T-cell (primary cell): Measurements from ENCODE around the gene ISM1. TPM values are rescaled to one million over a fixed set of nuclear protein-coding genes. Genes with fewer than 3 reads are reported as not detected.

Experiments used
- ATAC-seq, 4 experiments: fragments of 200-7000 bp in 3 of 4; fragments of 150-1000 bp in 1 of 4; cut with Tn5 transposase; replicated peaks in 1 of 4; 1 replicate in 3 of 4; 2 replicates in 1 of 4; pipeline ENCODE4 v1.10.0; 2021; ENCODE audit warnings: moderate library complexity in 3 of 4, mild to moderate bottlenecking in 2 of 4, moderate number of reproducible peaks in 1 of 4
- CTCF ChIA-PET, 2 donors: fragments of 300-600 bp; sonication (Branson Sonifier 250); formaldehyde crosslinking; loops; one replicate each; lab custom pipeline; 2022; ENCODE audit warnings: antibody characterized with exemption in 2 of 2; lab: Charles Lee
- POLR2A ChIA-PET, 2 donors: fragments of 300-600 bp; sonication (Branson Sonifier 250); formaldehyde crosslinking; loops; one replicate each; lab custom pipeline; 2022; ENCODE audit warnings: antibody characterized with exemption in 2 of 2; lab: Charles Lee
- DNase-seq, 35 experiments: peaks; one replicate each; pipeline versions ENCODE4 v3.0.0 to v3.0.0-alpha.2; 2013 to 2023
- H3K27ac ChIP-seq: one replicate; pipeline ENCODE4 v1.5.1; 2013; ENCODE audit warnings: low read length
- H3K27me3 ChIP-seq, 2 experiments: replicated peaks in 1 of 2; 1 replicate in 1 of 2; 2 replicates in 1 of 2; pipeline versions ENCODE4 v1.6.1 to v1.7.0; 2013; ENCODE audit warnings: low read length in 1 of 2, mixed read lengths in 1 of 2; ENCODE audit not compliant: control insufficient read depth in 2 of 2, insufficient read depth in 2 of 2; ENCODE audit errors: extremely low read depth in 1 of 2
- H3K36me3 ChIP-seq, 2 donors: 1 replicate in 1 of 2; 2 replicates in 1 of 2; pipeline versions ENCODE4 v1.6.1 to v1.7.0; 2013; ENCODE audit warnings: low read length in 1 of 2; ENCODE audit not compliant: control insufficient read depth in 2 of 2, insufficient read depth in 1 of 2; ENCODE audit errors: extremely low read depth in 1 of 2
- H3K4me1 ChIP-seq, 2 experiments: 1 replicate in 1 of 2; 2 replicates in 1 of 2; pipeline versions ENCODE4 v1.6.1 to v1.7.0; 2013; ENCODE audit warnings: low read length in 2 of 2, mixed read lengths in 1 of 2; ENCODE audit not compliant: insufficient read depth in 2 of 2, control insufficient read depth in 1 of 2; ENCODE audit errors: extremely low read depth in 1 of 2
- H3K4me3 ChIP-seq, 2 donors: 1 replicate in 1 of 2; 2 replicates in 1 of 2; pipeline versions ENCODE4 v1.5.1 to v1.7.0; 2013; ENCODE audit warnings: mild to moderate bottlenecking in 2 of 2, low read length in 1 of 2, moderate library complexity in 1 of 2; ENCODE audit not compliant: control insufficient read depth in 1 of 2; ENCODE audit errors: extremely low read depth in 1 of 2
- H3K9me3 ChIP-seq: 2 replicates; pipeline ENCODE4 v1.7.0; 2013
- H3K27ac Mint-ChIP-seq, 2 donors: one replicate each; pipeline ENCODE4 v1.8.0; 2020 to 2021; ENCODE audit warnings: mild to moderate bottlenecking in 2 of 2, mixed read lengths in 2 of 2
- H3K27me3 Mint-ChIP-seq, 2 donors: one replicate each; pipeline ENCODE4 v1.8.0; 2021 to 2022; ENCODE audit warnings: mixed read lengths in 2 of 2
- H3K36me3 Mint-ChIP-seq: one replicate; pipeline ENCODE4 v1.8.0; 2021; ENCODE audit warnings: mixed read lengths
- H3K4me1 Mint-ChIP-seq, 3 donors: one replicate each; pipeline ENCODE4 v1.8.0; 2020 to 2022; ENCODE audit warnings: mixed read lengths in 3 of 3, mild to moderate bottlenecking in 1 of 3
- H3K4me3 Mint-ChIP-seq, 3 donors: one replicate each; pipeline ENCODE4 v1.8.0; 2020 to 2022; ENCODE audit warnings: mild to moderate bottlenecking in 3 of 3, mixed read lengths in 3 of 3, moderate library complexity in 3 of 3
- H3K9me3 Mint-ChIP-seq, 3 donors: one replicate each; pipeline ENCODE4 v1.8.0; 2020 to 2022; ENCODE audit warnings: mixed read lengths in 3 of 3
- WGBS: methylation state at CpG from one replicate; pipeline ENCODE4 v1.1.5; 2013; ENCODE audit warnings: missing lambda C conversion rate; ENCODE audit not compliant: insufficient coverage; 5-methylcytosine and 5-hydroxymethylcytosine counted together
- total RNA-seq, 35 experiments: library from RNA in 6 of 35; stranded (reverse) in 6 of 35; fragments of 120-200 nt in 1 of 35; gene quantifications; one replicate each; pipeline versions ENCODE4 v1.2.1 to v1.2.4 and lab custom pipeline; 2013 to 2026

ISM1 gene
- total RNA-seq, 5 donors from 2014 or later (not counting 1 experiment from before 2014, with no cell fraction given) = 2.9 to 6.2 (median 4.5) TPM

GRCh38 chr20:13263451-13263850 lies 42.4 kb downstream of the ISM1 start:
- ATAC-seq = peak in 1 of 4 experiments; percentile 32
- ChIA-PET POLR2A (no interaction called here), CTCF (interaction anchor here in 1 of 2 donors (1.1 kb wide), 1 partner anchor 144 kb away, joined by 3 read pairs; no protein-coding TSS in a partner anchor)
- H3K9me3 ChIP-seq = no peaks in the 10 kb centered on the region
- no peaks in the 10 kb centered on the region for H3K27me3 ChIP-seq
- H3K27me3 Mint-ChIP-seq = no peaks in the 10 kb centered on the region
- no peaks in the 10 kb centered on the region for H3K36me3 Mint-ChIP-seq
- H3K4me1 ChIP-seq = peaks cover 0 to 22% of the 10 kb centered on the region in 2 experiments
- no peak overlapping the region for H3K27ac ChIP-seq
- peak overlapping the region in 1 of 3 donors; percentile 15 for H3K4me3 Mint-ChIP-seq
- no peak overlapping the region for H3K4me3 ChIP-seq
- DNase-seq = no peak
- H3K4me1 Mint-ChIP-seq = peaks cover 10 to 27% (median 18%) of the 10 kb centered on the region in 3 donors
- H3K9me3 Mint-ChIP-seq = no peaks in the 10 kb centered on the region
- WGBS = 18% methylated on average over 3 of the region's 5 CpGs
- H3K36me3 ChIP-seq = no peaks in the 10 kb centered on the region
- H3K27ac Mint-ChIP-seq = no peak overlapping the region

- Mint-ChIP-seq H3K36me3 (no peaks in the 10 kb centered on the region), H3K27me3 (no peaks in the 10 kb centered on the region), H3K9me3 (no peaks in the 10 kb centered on the region), H3K4me3 (no peak overlapping the region), H3K4me1 (peaks cover 10 to 27% (median 18%) of the 10 kb centered on the region in 3 donors), H3K27ac (no peak overlapping the region)
- ChIA-PET CTCF (interaction anchor here in 1 of 2 donors (1.2 kb wide), 1 partner anchor 143 kb away, joined by 3 read pairs; no protein-coding TSS in a partner anchor), POLR2A (no interaction called here)
- H3K4me1 ChIP-seq = peaks cover 0 to 22% of the 10 kb centered on the region in 2 experiments
- ATAC-seq (no peak), DNase-seq (no peak)
- no peak overlapping the region for H3K4me3 ChIP-seq
- no peaks in the 10 kb centered on the region for H3K9me3 ChIP-seq
- no peaks in the 10 kb centered on the region for H3K36me3 ChIP-seq
- H3K27ac ChIP-seq = no peak overlapping the region
- WGBS = 20% methylated on average over 1 of the region's 5 CpGs
- no peaks in the 10 kb centered on the region for H3K27me3 ChIP-seq
Measured at GRCh38 chr20:13264907-13265306, 43.8 kb downstream of the ISM1 start.

DNA sequence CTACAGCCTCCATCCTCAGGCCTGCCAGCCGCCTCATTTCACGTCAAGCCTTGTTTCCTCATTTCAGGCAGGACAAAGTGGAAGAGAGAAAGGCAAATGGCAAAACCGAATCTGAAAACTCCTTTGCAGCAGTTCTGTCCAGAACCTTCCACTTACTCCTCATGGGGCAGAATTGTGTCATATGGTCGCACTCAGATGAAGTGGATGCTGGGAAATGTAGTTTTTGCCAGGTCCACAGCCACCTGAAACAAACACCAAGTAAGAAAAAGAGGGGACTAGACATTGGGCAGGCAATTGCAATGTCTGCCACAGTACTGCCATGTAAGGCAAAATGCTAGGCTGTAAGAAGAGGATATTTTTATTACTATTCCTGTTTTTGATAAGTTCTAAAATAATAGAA lies 44.9 kb downstream of the ISM1 start:
- Histone ChIP-seq H3K36me3 (no peaks in the 10 kb centered on the region), H3K4me1 (peaks cover 0 to 22% of the 10 kb centered on the region in 2 experiments), H3K27me3 (no peaks in the 10 kb centered on the region), H3K27ac (no peak overlapping the region), H3K9me3 (no peaks in the 10 kb centered on the region), H3K4me3 (no peak overlapping the region)
- no peak overlapping the region for H3K4me3 Mint-ChIP-seq
- CTCF ChIA-PET = interaction anchor here in 1 of 2 donors (1.2 kb wide), 1 partner anchor 144 kb away, joined by 3 read pairs; no protein-coding TSS in a partner anchor
- ATAC-seq = no peak
- no peaks in the 10 kb centered on the region for H3K9me3 Mint-ChIP-seq
- H3K27me3 Mint-ChIP-seq = no peaks in the 10 kb centered on the region
- H3K4me1 Mint-ChIP-seq = peaks cover 10 to 27% (median 18%) of the 10 kb centered on the region in 3 donors
- H3K36me3 Mint-ChIP-seq = peaks cover 8% of the 10 kb centered on the region
- no CpG with 5 or more reads among the region's 4 CpGs for WGBS
- no peak for DNase-seq
- H3K27ac Mint-ChIP-seq = no peak overlapping the region
- POLR2A ChIA-PET = no interaction called here

DNA sequence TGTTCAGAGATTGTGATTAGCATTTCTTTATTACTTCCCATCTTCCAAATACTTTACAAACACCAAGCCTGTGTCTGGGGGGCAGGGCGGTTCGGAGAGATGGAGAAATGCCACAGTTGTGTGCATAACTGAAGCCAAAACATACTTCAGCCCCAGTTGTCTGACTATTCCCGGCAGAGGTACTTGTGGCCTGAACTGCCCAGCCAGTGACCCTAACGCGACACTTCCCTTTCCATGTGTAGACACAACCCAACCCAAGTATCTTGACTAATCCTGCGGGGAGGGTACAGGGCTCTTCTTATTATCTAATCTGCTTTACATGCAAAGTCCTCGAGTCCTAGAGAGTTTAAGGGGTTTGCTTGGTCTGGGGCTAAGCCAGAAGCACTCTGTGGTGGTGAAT lies 46.2 kb downstream of the ISM1 start:
- no peaks in the 10 kb centered on the region for H3K27me3 Mint-ChIP-seq
- Histone ChIP-seq H3K27ac (no peak overlapping the region), H3K27me3 (no peaks in the 10 kb centered on the region), H3K9me3 (no peaks in the 10 kb centered on the region), H3K36me3 (no peaks in the 10 kb centered on the region), H3K4me1 (peaks cover 0 to 20% of the 10 kb centered on the region in 2 experiments), H3K4me3 (no peak overlapping the region)
- H3K9me3 Mint-ChIP-seq = no peaks in the 10 kb centered on the region
- CTCF ChIA-PET = no interaction called here
- no peak for DNase-seq
- POLR2A ChIA-PET = no interaction called here
- no peak overlapping the region for H3K4me3 Mint-ChIP-seq
- no peak overlapping the region for H3K27ac Mint-ChIP-seq
- 90% methylated on average over 2 of the region's 7 CpGs for WGBS
- no peak for ATAC-seq
- H3K4me1 Mint-ChIP-seq = peaks cover 7 to 22% (median 14%) of the 10 kb centered on the region in 3 donors
- peaks cover 20% of the 10 kb centered on the region for H3K36me3 Mint-ChIP-seq

DNA sequence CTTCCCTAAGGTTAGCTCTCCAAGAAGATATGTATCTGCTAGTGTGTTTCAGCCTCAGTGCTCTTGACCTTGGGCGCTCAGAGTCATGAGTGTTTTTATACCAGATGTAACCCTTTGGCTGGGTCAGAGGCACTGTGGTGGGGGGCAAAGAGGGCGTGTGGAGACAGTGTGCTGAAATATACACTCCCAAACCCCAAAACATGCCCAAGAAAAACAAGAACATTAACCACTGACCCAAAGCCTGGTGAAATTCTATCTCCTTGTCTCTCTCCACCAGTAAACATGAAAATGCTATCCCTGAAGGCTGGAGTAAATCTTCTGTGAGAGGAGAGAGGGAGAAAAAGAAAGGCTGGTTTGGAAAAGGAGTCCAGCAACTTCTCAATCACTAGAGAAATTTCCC lies 47.9 kb downstream of the ISM1 start:
- H3K27ac Mint-ChIP-seq = no peak overlapping the region
- no peaks in the 10 kb centered on the region for H3K36me3 ChIP-seq
- H3K4me1 ChIP-seq = peaks cover 0 to 7% of the 10 kb centered on the region in 2 experiments
- no peaks in the 10 kb centered on the region for H3K9me3 Mint-ChIP-seq
- no CpG with 5 or more reads among the region's 2 CpGs for WGBS
- no peak for ATAC-seq
- ChIA-PET POLR2A (no interaction called here), CTCF (interaction anchor here in 1 of 2 donors (0.6 kb wide), 1 partner anchor 9 kb away, joined by 3 read pairs; no protein-coding TSS in a partner anchor)
- peaks cover 26% of the 10 kb centered on the region for H3K36me3 Mint-ChIP-seq
- H3K27me3 Mint-ChIP-seq = no peaks in the 10 kb centered on the region
- no peak overlapping the region for H3K4me3 ChIP-seq
- H3K4me1 Mint-ChIP-seq = peaks cover 0 to 6% (median 2%) of the 10 kb centered on the region in 3 donors
- no peaks in the 10 kb centered on the region for H3K9me3 ChIP-seq
- no peak for DNase-seq
- H3K27me3 ChIP-seq = no peaks in the 10 kb centered on the region
- H3K4me3 Mint-ChIP-seq = no peak overlapping the region
- H3K27ac ChIP-seq = no peak overlapping the region

DNA sequence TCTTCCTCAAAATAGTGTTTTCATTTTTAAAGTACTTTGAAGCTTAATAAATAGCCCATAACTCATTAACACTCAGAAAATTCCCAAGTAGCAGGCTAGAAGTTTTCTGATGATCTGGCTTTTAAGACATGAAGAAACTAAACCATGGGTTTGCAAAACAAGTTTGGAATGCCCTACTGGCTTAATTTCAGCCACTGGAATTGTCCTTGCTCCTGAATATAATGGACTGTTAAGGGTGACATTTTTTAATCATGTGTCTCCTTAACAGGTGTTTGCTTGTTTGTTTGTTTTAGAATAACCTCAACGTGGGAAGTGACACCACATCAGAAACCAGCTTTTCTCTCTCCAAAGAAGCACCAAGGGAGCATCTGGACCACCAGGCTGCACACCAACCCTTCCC lies 49.1 kb downstream of the ISM1 start:
- no peak for ATAC-seq
- POLR2A ChIA-PET = no interaction called here
- H3K27ac ChIP-seq = no peak overlapping the region
- H3K36me3 Mint-ChIP-seq = peaks cover 26% of the 10 kb centered on the region
- H3K27me3 Mint-ChIP-seq = no peaks in the 10 kb centered on the region
- no peaks in the 10 kb centered on the region for H3K4me1 ChIP-seq
- H3K36me3 ChIP-seq = no peaks in the 10 kb centered on the region
- no peak overlapping the region for H3K4me3 Mint-ChIP-seq
- CTCF ChIA-PET = interaction anchor here in 1 of 2 donors (1.2 kb wide), 1 partner anchor 10 kb away, joined by 3 read pairs; no protein-coding TSS in a partner anchor
- no CpG with 5 or more reads among the region's 1 CpG for whole genome bisulfite sequencing
- no peak overlapping the region for H3K4me3 ChIP-seq
- H3K9me3 ChIP-seq = no peaks in the 10 kb centered on the region
- DNase-seq = no peak
- peaks cover 0 to 2% (median 0%) of the 10 kb centered on the region in 3 donors for H3K4me1 Mint-ChIP-seq
- no peaks in the 10 kb centered on the region for H3K9me3 Mint-ChIP-seq
- no peaks in the 10 kb centered on the region for H3K27me3 ChIP-seq
- no peak overlapping the region for H3K27ac Mint-ChIP-seq
